HG03060 (cell line): Measurements from ENCODE around the gene PML.

Experiments used
- ATAC-seq: cut with Tn5 transposase; IDR thresholded peaks from one replicate; pipeline ENCODE4 v1.9.1; 2021; ENCODE audit warnings: low read depth, moderate number of reproducible peaks; ENCODE audit not compliant: unreplicated experiment

Gene PML

GRCh38 chr15:74036271-74037170 is 42.0 kb downstream of the PML start:
- ATAC-seq, result no peak

- no peak for ATAC-seq
These were observed 42.9 kb downstream of the PML start for GRCh38 chr15:74037171-74038117.

- no peak for ATAC-seq
These were observed 44.5 kb downstream of the PML start for GRCh38 chr15:74038707-74039655.

GRCh38 chr15:74039656-74040010 is 45.1 kb downstream of the PML start:
- no peak for ATAC-seq

- no peak for ATAC-seq
These were observed 45.8 kb downstream of the PML start for GRCh38 chr15:74040109-74040850.

GRCh38 chr15:74041311-74041756 is 46.8 kb downstream of the PML start:
- no peak for ATAC-seq

- no peak for ATAC-seq
These were observed 47.4 kb downstream of the PML start for GRCh38 chr15:74041777-74042435.

- no peak for ATAC-seq
These were observed 48.3 kb downstream of the PML start for GRCh38 chr15:74042603-74043424.

- ATAC-seq, result no peak
These were observed 49.1 kb downstream of the PML start for GRCh38 chr15:74043425-74044266.

- no peak for ATAC-seq
These were observed 50.0 kb downstream of the PML start for GRCh38 chr15:74044267-74045110.

GRCh38 chr15:74045184-74045583 is 50.7 kb downstream of the PML start:
- no peak for ATAC-seq

- no peak for ATAC-seq
These were observed 51.2 kb downstream of the PML start for GRCh38 chr15:74045636-74046274.

- ATAC-seq, result no peak
These were observed 51.8 kb downstream of the PML start for GRCh38 chr15:74046275-74046674.

GRCh38 chr15:74050127-74050526 is 55.6 kb downstream of the PML start:
- no peak for ATAC-seq

- no peak for ATAC-seq
These were observed 56.2 kb downstream of the PML start for GRCh38 chr15:74050556-74051234.
